Measurements from ENCODE around the gene COTL1. TPM values are rescaled to one million over a fixed set of nuclear protein-coding genes. Genes with fewer than 3 reads are reported as not detected.
"Not testable (repeated sequence)": the region's sequence is repeated elsewhere in the genome, so short reads cannot be mapped to it uniquely, and the experiment has no call there.

COTL1 gene
- total and polyA plus RNA-seq, 4 experiments from 2014 or later, result 181 to 683 (median 387) TPM

- Mint-ChIP-seq H3K4me1 (peaks cover 22 to 41% (median 32%) of the 10 kb centered on the region in 4 donors), H3K27me3 (no peaks in the 10 kb centered on the region), H3K27ac (peak overlapping the region in 2 of 7 donors; percentile 41 to 47), H3K4me3 (no peak overlapping the region), H3K36me3 (no peaks in the 10 kb centered on the region), H3K9me3 (no peaks in the 10 kb centered on the region)
- DNase-seq, result no peak
- Histone ChIP-seq H3K4me1 (ENCODE audit: insufficient read depth, low read length) (peaks cover 35% of the 10 kb centered on the region), H3K9me3 (ENCODE audit: control insufficient read depth in 1 of 2, low read length in 2 of 2) (no peaks in the 10 kb centered on the region), H3K27me3 (ENCODE audit: insufficient read depth, low read length) (no peaks in the 10 kb centered on the region), H3K4me3 (ENCODE audit: low read length in 2 of 2) (no peak overlapping the region), H3K27ac (ENCODE audit: low read depth, low read length) (no peak overlapping the region), H3K36me3 (ENCODE audit: insufficient read depth, low read length) (no peaks in the 10 kb centered on the region)
- POLR2A ChIA-PET (ENCODE audit: partially characterized antibody), result interaction anchor here (1.1 to 5.1 kb wide), 2 partner anchors 27 to 95 kb away, joined by 3 to 49 read pairs; no protein-coding TSS in a partner anchor
- CTCF ChIA-PET (ENCODE audit: partially characterized antibody), result interaction anchor here (1.5 to 2.8 kb wide), 2 partner anchors 11 to 205 kb away, joined by 3 to 10 read pairs; no protein-coding TSS in a partner anchor
- intact Hi-C loops (cut with micrococcal nuclease), result no loop called here
These were observed 96.4 kb downstream of the COTL1 start for GRCh38 chr16:84521497-84521770.

GRCh38 chr16:84520725-84521496, 97.0 kb downstream of the COTL1 start:
- H3K27ac ChIP-seq (ENCODE audit: low read depth, low read length), result no peak overlapping the region
- Mint-ChIP-seq H3K4me1 (peaks cover 26 to 47% (median 36%) of the 10 kb centered on the region in 4 donors), H3K4me3 (no peak overlapping the region), H3K9me3 (no peaks in the 10 kb centered on the region), H3K36me3 (no peaks in the 10 kb centered on the region), H3K27me3 (no peaks in the 10 kb centered on the region), H3K27ac (peak overlapping the region in 6 of 7 donors; percentile 9 to 84 (median 66))
- intact Hi-C loops (cut with micrococcal nuclease), result no loop called here
- ChIA-PET POLR2A (ENCODE audit: partially characterized antibody) (interaction anchor here (0.6 to 5.1 kb wide), 5 partner anchors 12 to 495 kb away, joined by 3 to 49 read pairs (median 4); no protein-coding TSS in a partner anchor), CTCF (ENCODE audit: partially characterized antibody) (interaction anchor here (1.4 to 8.0 kb wide), 7 partner anchors 9 to 205 kb away, joined by 3 to 61 read pairs (median 9); partner anchors contain the start of gene MEAK7)
- H3K36me3 ChIP-seq (ENCODE audit: insufficient read depth, low read length), result no peaks in the 10 kb centered on the region
- no peak for DNase-seq
- no peaks in the 10 kb centered on the region for H3K27me3 ChIP-seq (ENCODE audit: insufficient read depth, low read length)
- H3K4me3 ChIP-seq (ENCODE audit: low read length in 2 of 2), result no peak overlapping the region
- H3K4me1 ChIP-seq (ENCODE audit: insufficient read depth, low read length), result peaks cover 40% of the 10 kb centered on the region
- H3K9me3 ChIP-seq (ENCODE audit: control insufficient read depth in 1 of 2, low read length in 2 of 2), result no peaks in the 10 kb centered on the region

- H3K27me3 ChIP-seq (ENCODE audit: insufficient read depth, low read length), result no peaks in the 10 kb centered on the region
- H3K9me3 Mint-ChIP-seq, result no peaks in the 10 kb centered on the region
- H3K4me1 Mint-ChIP-seq, result peaks cover 33 to 57% (median 44%) of the 10 kb centered on the region in 4 donors
- H3K27ac Mint-ChIP-seq, result peak overlapping the region in 5 of 7 donors; percentile 13 to 91 (median 82)
- H3K27me3 Mint-ChIP-seq, result no peaks in the 10 kb centered on the region
- ChIA-PET POLR2A (ENCODE audit: partially characterized antibody) (interaction anchor here (1.0 to 5.1 kb wide), 15 partner anchors 10 to 536 kb away, joined by 3 to 49 read pairs (median 7); partner anchors contain the start of gene KLHL36), CTCF (ENCODE audit: partially characterized antibody) (interaction anchor here (1.0 to 8.0 kb wide), 11 partner anchors 8 to 220 kb away, joined by 3 to 61 read pairs (median 5); partner anchors contain the start of gene MEAK7)
- peaks cover 51% of the 10 kb centered on the region for H3K4me1 ChIP-seq (ENCODE audit: insufficient read depth, low read length)
- H3K36me3 ChIP-seq (ENCODE audit: insufficient read depth, low read length), result no peaks in the 10 kb centered on the region
- H3K36me3 Mint-ChIP-seq, result no peaks in the 10 kb centered on the region
- peak overlapping the region in 4 of 8 donors; percentile 30 to 42 (median 41) for H3K4me3 Mint-ChIP-seq
- H3K27ac ChIP-seq (ENCODE audit: low read depth, low read length), result no peak overlapping the region
- DNase-seq, result no peak
- intact Hi-C loops (cut with micrococcal nuclease), result no loop called here
- no peak overlapping the region for H3K4me3 ChIP-seq (ENCODE audit: low read length in 2 of 2)
- no peaks in the 10 kb centered on the region for H3K9me3 ChIP-seq (ENCODE audit: control insufficient read depth in 1 of 2, low read length in 2 of 2)
These were observed 98.0 kb downstream of the COTL1 start for GRCh38 chr16:84519855-84520254.

GRCh38 chr16:84518804-84519341, 99.0 kb downstream of the COTL1 start:
- DNase-seq, result peak; percentile 75 to 89 (median 77)
- no peaks in the 10 kb centered on the region for H3K36me3 ChIP-seq (ENCODE audit: insufficient read depth, low read length)
- no peaks in the 10 kb centered on the region for H3K36me3 Mint-ChIP-seq
- ChIA-PET POLR2A (ENCODE audit: partially characterized antibody) (interaction anchor here (0.8 to 7.0 kb wide), 20 partner anchors 9 to 536 kb away, joined by 3 to 53 read pairs (median 8); partner anchors contain the start of genes KLHL36 and MEAK7), CTCF (ENCODE audit: partially characterized antibody) (interaction anchor here (0.8 to 8.0 kb wide), 13 partner anchors 8 to 332 kb away, joined by 3 to 61 read pairs (median 4); partner anchors contain the start of genes MEAK7 and TAF1C)
- H3K4me3 Mint-ChIP-seq, result peak overlapping the region; percentile 35 to 70 (median 46)
- peak overlapping the region in 1 of 2 donors; percentile 27 for H3K4me3 ChIP-seq (ENCODE audit: low read length in 2 of 2)
- no peaks in the 10 kb centered on the region for H3K9me3 Mint-ChIP-seq
- H3K27ac ChIP-seq (ENCODE audit: low read depth, low read length), result peak overlapping the region; percentile 37
- peaks cover 42 to 67% (median 54%) of the 10 kb centered on the region in 4 donors for H3K4me1 Mint-ChIP-seq
- H3K9me3 ChIP-seq (ENCODE audit: control insufficient read depth in 1 of 2, low read length in 2 of 2), result no peaks in the 10 kb centered on the region
- intact Hi-C loops (cut with micrococcal nuclease), result no loop called here
- no peaks in the 10 kb centered on the region for H3K27me3 ChIP-seq (ENCODE audit: insufficient read depth, low read length)
- H3K4me1 ChIP-seq (ENCODE audit: insufficient read depth, low read length), result peaks cover 61% of the 10 kb centered on the region
- peak overlapping the region; percentile 84 to 92 (median 91) for H3K27ac Mint-ChIP-seq
- no peaks in the 10 kb centered on the region for H3K27me3 Mint-ChIP-seq

GRCh38 chr16:84518220-84518619, 99.7 kb downstream of the COTL1 start:
- intact Hi-C loops (cut with micrococcal nuclease), result not testable (repeated sequence)
- peaks cover 67% of the 10 kb centered on the region for H3K4me1 ChIP-seq (ENCODE audit: insufficient read depth, low read length)

GRCh38 chr16:84517366-84517765, 100.5 kb downstream of the COTL1 start:
- Histone ChIP-seq H3K9me3 (ENCODE audit: control insufficient read depth in 1 of 2, low read length in 2 of 2) (no peaks in the 10 kb centered on the region), H3K27ac (ENCODE audit: low read depth, low read length) (no peak overlapping the region), H3K36me3 (ENCODE audit: insufficient read depth, low read length) (no peaks in the 10 kb centered on the region), H3K27me3 (ENCODE audit: insufficient read depth, low read length) (no peaks in the 10 kb centered on the region), H3K4me3 (ENCODE audit: low read length in 2 of 2) (no peak overlapping the region), H3K4me1 (ENCODE audit: insufficient read depth, low read length) (peaks cover 76% of the 10 kb centered on the region)
- no peaks in the 10 kb centered on the region for H3K9me3 Mint-ChIP-seq
- H3K4me3 Mint-ChIP-seq, result no peak overlapping the region
- intact Hi-C loops (cut with micrococcal nuclease), result no loop called here
- H3K4me1 Mint-ChIP-seq, result peaks cover 49 to 81% (median 66%) of the 10 kb centered on the region in 4 donors
- ChIA-PET CTCF (ENCODE audit: partially characterized antibody) (interaction anchor here (0.9 to 8.0 kb wide), 3 partner anchors 12 to 105 kb away, joined by 3 to 61 read pairs (median 22); partner anchors contain the start of gene MEAK7), POLR2A (ENCODE audit: partially characterized antibody) (interaction anchor here (0.7 to 7.0 kb wide), 7 partner anchors 12 to 91 kb away, joined by 3 to 53 read pairs (median 21); partner anchors contain the start of gene MEAK7)
- H3K27me3 Mint-ChIP-seq, result no peaks in the 10 kb centered on the region
- no peak for DNase-seq
- H3K27ac Mint-ChIP-seq, result peak overlapping the region; percentile 25 to 89 (median 75)
- no peaks in the 10 kb centered on the region for H3K36me3 Mint-ChIP-seq

More at GRCh38 chr16:84518220-84518619, 99.7 kb downstream of the COTL1 start:
- POLR2A ChIA-PET (ENCODE audit: partially characterized antibody), result interaction anchor here (0.7 to 7.0 kb wide), 18 partner anchors 9 to 682 kb away, joined by 3 to 53 read pairs (median 8); partner anchors contain the start of genes KLHL36 and MEAK7
- peak overlapping the region in 4 of 8 donors; percentile 15 to 47 (median 22) for H3K4me3 Mint-ChIP-seq
- H3K9me3 Mint-ChIP-seq; H3K27me3 Mint-ChIP-seq; H3K4me3 ChIP-seq (ENCODE audit: low read length in 2 of 2); H3K27ac ChIP-seq (ENCODE audit: low read depth, low read length); H3K36me3 Mint-ChIP-seq; H3K27me3 ChIP-seq (ENCODE audit: insufficient read depth, low read length); H3K36me3 ChIP-seq (ENCODE audit: insufficient read depth, low read length); H3K9me3 ChIP-seq (ENCODE audit: control insufficient read depth in 1 of 2, low read length in 2 of 2); DNase-seq: not testable (repeated sequence)
- CTCF ChIA-PET (ENCODE audit: partially characterized antibody), result interaction anchor here (0.8 to 8.0 kb wide), 7 partner anchors 13 to 331 kb away, joined by 3 to 61 read pairs (median 3); partner anchors contain the start of genes MEAK7 and TAF1C
- peaks cover 46 to 74% (median 61%) of the 10 kb centered on the region in 4 donors for H3K4me1 Mint-ChIP-seq
- H3K27ac Mint-ChIP-seq, result peak overlapping the region; percentile 76 to 90 (median 83)
